Right cardiac atrium (tissue), 5 donors: ENCODE data around the gene WDR41. TPM values are rescaled to one million over a fixed set of nuclear protein-coding genes. Genes with fewer than 3 reads are reported as not detected.

Source experiments
- ATAC-seq, 2 donors: fragments of 200-7000 bp; cut with Tn5 transposase; one replicate each; pipeline versions ENCODE4 v1.8.0 to v1.9.1; 2020; ENCODE audit warnings: moderate library complexity in 2 of 2, mild to moderate bottlenecking in 1 of 2
- DNase-seq, 3 donors: peaks; one replicate each; pipeline ENCODE4 v3.0.0-alpha.2; 2020
- H3K27ac ChIP-seq: one replicate; pipeline ENCODE4 v1.5.1; 2013; ENCODE audit warnings: mild to moderate bottlenecking, low read length, control low read depth, moderate library complexity
- H3K27me3 ChIP-seq: one replicate; pipeline ENCODE4 v1.6.1; 2013; ENCODE audit not compliant: control insufficient read depth, insufficient read depth
- H3K4me1 ChIP-seq: one replicate; pipeline ENCODE4 v1.6.1; 2013; ENCODE audit warnings: low read length; ENCODE audit not compliant: control insufficient read depth, insufficient read depth
- H3K4me3 ChIP-seq: one replicate; pipeline ENCODE4 v1.5.1; 2013; ENCODE audit warnings: low read length, control low read depth
- H3K9me3 ChIP-seq: one replicate; pipeline ENCODE4 v1.6.1; 2013; ENCODE audit warnings: low read length; ENCODE audit not compliant: control insufficient read depth
- WGBS: extraction: QIAGEN DNeasy Blood & Tissue Kit; methylation state at CpG from one replicate; pipeline ENCODE4 v1.1.7; 2013; 5-methylcytosine and 5-hydroxymethylcytosine counted together
- intact Hi-C, 4 donors: fragments of 100-400 bp; cut with DNase I; formaldehyde crosslinking; loops; one replicate each; pipeline versions ENCODE4 v1.11.0 to v1.14.0; 2022 to 2023
- polyA plus RNA-seq: library from polyadenylated mRNA; stranded (reverse); fragments of 200-250 nt; gene quantifications from one replicate; pipeline ENCODE4 v1.2.3, GENCODE V29; 2013
- total RNA-seq, 4 donors: library from RNA; stranded (reverse); fragmentation: NEBNext Ultra II Directional; extraction: Animal tissue kit (Norgen Biotek cat#: 25700); gene quantifications; one replicate each; pipeline ENCODE4 v1.2.1, GENCODE V29; 2021
- donor health status: healthy with polysubstance abuse.
- donor health status: DM: no; HTN: yes; CAD: no.
- donor health status: DM: no; HTN: no; CAD: no.
- donor health status: DM: no; HTN: yes; CAD: no; lungs with severe emphysema.
- donor health status: DM: yes; HTN: yes; CAD: no.

WDR41 gene
- total and polyA plus RNA-seq, 5 donors = 14.6 to 33.9 (median 29.8) TPM

- 82% methylated on average over 10 of the region's 10 CpGs for WGBS
Observed at GRCh38 chr5:77409870-77410621, 82.1 kb downstream of the WDR41 start.

DNA sequence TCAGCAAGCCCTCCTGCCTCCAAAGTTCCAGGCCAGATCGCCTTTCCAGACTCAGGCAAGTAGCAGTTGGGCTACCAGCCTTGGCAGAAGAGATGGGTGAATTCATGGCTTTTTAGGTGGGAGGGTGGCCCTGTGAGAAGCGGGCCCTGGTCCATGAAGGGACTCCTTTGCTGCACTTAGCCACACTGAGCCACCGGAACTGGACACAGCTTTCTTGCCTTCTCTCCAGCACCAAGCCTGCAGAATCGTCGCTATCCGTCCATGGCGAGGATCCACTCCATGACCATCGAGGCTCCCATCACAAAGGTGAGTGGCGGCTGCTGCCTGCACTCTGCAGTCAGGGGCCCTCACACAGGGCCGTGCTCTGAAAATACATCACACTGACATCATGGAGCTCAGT is 85.0 kb downstream of the WDR41 start:
- 94% methylated on average over 10 of the region's 10 CpGs for WGBS
- Histone ChIP-seq H3K27me3 (no peaks in the 10 kb centered on the region), H3K4me3 (no peak overlapping the region), H3K4me1 (no peaks in the 10 kb centered on the region), H3K27ac (no peak overlapping the region), H3K9me3 (no peaks in the 10 kb centered on the region)
- DNase-seq (no peak), ATAC-seq (no peak)
- intact Hi-C loops = no loop called here

More at GRCh38 chr5:77409870-77410621, 82.1 kb downstream of the WDR41 start:
- H3K27me3 ChIP-seq = no peaks in the 10 kb centered on the region
- no peak for DNase-seq
- H3K9me3 ChIP-seq = no peaks in the 10 kb centered on the region
- intact Hi-C loops = no loop called here
- no peak overlapping the region for H3K27ac ChIP-seq
- H3K4me3 ChIP-seq = no peak overlapping the region
- peak in 1 of 2 donors; percentile 28 for ATAC-seq
- no peaks in the 10 kb centered on the region for H3K4me1 ChIP-seq

DNA sequence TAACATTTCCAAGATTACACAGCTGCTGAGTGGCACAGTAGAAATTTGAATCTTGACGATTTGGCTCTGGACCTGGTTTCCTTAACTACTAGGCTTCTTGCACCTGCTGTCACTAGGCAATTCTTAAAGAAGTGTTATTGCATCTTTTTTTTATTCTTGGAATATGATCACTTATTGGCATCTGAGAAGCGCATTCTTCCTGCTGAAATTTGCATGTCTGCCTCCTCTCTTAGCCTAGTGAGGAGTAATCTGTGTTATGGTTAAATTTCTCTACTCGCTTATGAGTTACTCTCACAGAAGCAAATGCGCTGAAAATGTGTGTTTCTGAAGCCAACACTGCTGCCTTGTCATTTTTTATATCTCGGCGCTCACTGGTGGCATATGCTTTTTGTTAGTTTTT is 89.3 kb downstream of the WDR41 start:
- no peak overlapping the region for H3K4me3 ChIP-seq
- no peaks in the 10 kb centered on the region for H3K4me1 ChIP-seq
- no peaks in the 10 kb centered on the region for H3K9me3 ChIP-seq
- H3K27ac ChIP-seq = no peak overlapping the region
- WGBS = 81% methylated on average over 6 of the region's 6 CpGs
- no peaks in the 10 kb centered on the region for H3K27me3 ChIP-seq
- DNase-seq = no peak
- intact Hi-C loops = no loop called here
- ATAC-seq = no peak

DNA sequence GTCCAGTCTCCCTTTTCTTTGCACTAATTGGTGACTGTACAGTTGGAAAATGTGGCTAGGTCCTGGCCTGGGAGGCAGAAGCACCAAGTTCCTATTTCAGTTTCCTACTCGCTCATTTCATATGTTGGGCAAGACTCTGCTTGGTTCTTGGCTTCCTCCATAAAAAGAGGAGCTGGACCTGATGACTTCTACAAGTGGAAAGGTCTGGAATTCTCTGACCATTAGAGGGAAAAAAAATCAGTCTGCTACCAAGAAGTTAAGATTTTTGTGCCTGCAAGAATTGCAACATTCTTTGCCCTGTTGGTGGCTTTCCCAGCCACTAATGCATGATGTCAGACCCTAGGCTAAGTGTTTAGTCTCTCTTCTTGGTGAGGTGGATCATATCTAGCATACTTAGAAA is 91.5 kb downstream of the WDR41 start:
- Histone ChIP-seq H3K4me3 (no peak overlapping the region), H3K27me3 (no peaks in the 10 kb centered on the region), H3K9me3 (no peaks in the 10 kb centered on the region), H3K4me1 (no peaks in the 10 kb centered on the region), H3K27ac (no peak overlapping the region)
- intact Hi-C loops = no loop called here
- DNase-seq (no peak), ATAC-seq (no peak)
- WGBS = 79% methylated on average over 1 of the region's 1 CpG

GRCh38 chr5:77398896-77399295 is 93.2 kb downstream of the WDR41 start:
- Histone ChIP-seq H3K27ac (no peak overlapping the region), H3K4me3 (no peak overlapping the region), H3K9me3 (no peaks in the 10 kb centered on the region), H3K4me1 (no peaks in the 10 kb centered on the region), H3K27me3 (no peaks in the 10 kb centered on the region)
- DNase-seq = no peak
- intact Hi-C loops = no loop called here
- no peak for ATAC-seq
- 89% methylated on average over 8 of the region's 8 CpGs for WGBS

- Histone ChIP-seq H3K4me3 (no peak overlapping the region), H3K27ac (no peak overlapping the region), H3K27me3 (no peaks in the 10 kb centered on the region), H3K9me3 (no peaks in the 10 kb centered on the region), H3K4me1 (no peaks in the 10 kb centered on the region)
- no peak for ATAC-seq
- DNase-seq = no peak
- WGBS = 97% methylated on average over 13 of the region's 13 CpGs
- intact Hi-C loops = no loop called here
Observed at GRCh38 chr5:77398458-77398857, 93.7 kb downstream of the WDR41 start.

DNA sequence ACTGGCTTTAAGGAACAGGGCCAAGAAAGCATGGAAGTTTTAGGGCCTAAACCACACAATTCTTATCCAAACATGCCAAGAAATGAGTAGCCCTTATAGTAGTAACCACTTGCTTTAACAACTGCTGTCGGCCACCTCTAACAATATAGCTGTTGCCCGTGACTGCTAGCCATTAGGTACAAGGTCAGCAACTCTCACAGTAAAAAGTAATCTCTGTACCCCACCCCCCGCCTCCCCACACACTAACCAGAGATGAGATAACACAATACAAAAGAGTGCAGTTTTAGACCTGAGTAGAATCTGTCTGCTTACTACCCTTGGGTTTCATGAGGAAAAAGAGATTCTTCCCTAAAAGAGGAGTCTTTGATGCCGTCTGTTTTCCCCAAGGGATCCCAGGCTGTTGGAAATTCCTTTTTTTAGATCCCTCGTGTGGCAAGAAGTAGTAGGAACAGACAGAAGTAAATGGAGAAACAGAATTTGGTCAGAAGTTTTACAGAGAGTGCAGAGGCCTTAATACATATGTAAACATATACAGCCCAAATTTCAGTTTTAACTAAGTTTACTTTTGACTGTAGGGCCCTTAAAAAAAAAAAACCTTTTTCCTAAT is 94.3 kb downstream of the WDR41 start:
- no peak overlapping the region for H3K27ac ChIP-seq
- no peaks in the 10 kb centered on the region for H3K4me1 ChIP-seq
- ATAC-seq (no peak), DNase-seq (no peak)
- intact Hi-C loops = no loop called here
- no peaks in the 10 kb centered on the region for H3K27me3 ChIP-seq
- 73% methylated on average over 5 of the region's 5 CpGs for WGBS
- no peaks in the 10 kb centered on the region for H3K9me3 ChIP-seq
- H3K4me3 ChIP-seq = no peak overlapping the region

- no peaks in the 10 kb centered on the region for H3K4me1 ChIP-seq
- ATAC-seq (no peak), DNase-seq (no peak)
- H3K9me3 ChIP-seq = no peaks in the 10 kb centered on the region
- H3K27ac ChIP-seq = no peak overlapping the region
- no peaks in the 10 kb centered on the region for H3K27me3 ChIP-seq
- WGBS = 86% methylated on average over 1 of the region's 1 CpG
- intact Hi-C loops = no loop called here
- no peak overlapping the region for H3K4me3 ChIP-seq
Observed at GRCh38 chr5:77396017-77396416, 96.1 kb downstream of the WDR41 start.

DNA sequence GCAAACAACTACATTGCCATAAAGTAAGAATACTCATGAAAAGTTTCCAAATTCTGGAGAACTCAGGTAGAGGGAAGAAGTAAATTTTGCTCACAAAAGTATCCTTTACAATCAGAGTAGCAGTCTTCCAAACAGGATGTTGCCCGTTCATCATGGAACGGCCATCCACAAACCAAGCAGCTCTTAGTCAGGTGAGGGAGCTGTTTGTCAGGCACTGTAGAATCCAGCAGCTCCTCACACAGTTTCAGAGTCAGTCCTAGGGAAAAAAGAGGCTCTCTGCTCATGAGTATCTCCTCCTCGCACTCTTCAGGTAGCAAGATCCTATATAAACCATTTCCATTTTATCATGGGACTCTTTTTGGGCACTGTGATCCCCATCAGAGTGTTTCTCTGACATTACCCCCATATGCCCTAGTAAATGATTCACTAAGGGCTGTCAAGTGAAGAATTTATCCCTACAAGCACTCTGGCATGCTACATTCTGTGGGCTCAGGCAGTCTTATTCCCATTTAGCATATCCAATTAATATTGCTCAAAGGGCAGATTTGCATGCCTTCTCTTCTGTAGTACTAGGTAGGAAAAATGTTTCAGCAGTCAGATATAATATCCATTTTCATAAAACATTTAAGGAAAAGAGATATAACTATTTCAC is 97.9 kb downstream of the WDR41 start:
- ATAC-seq (no peak), DNase-seq (no peak)
- Histone ChIP-seq H3K4me1 (no peaks in the 10 kb centered on the region), H3K4me3 (no peak overlapping the region), H3K9me3 (no peaks in the 10 kb centered on the region), H3K27ac (no peak overlapping the region), H3K27me3 (no peaks in the 10 kb centered on the region)
- 76% methylated on average over 3 of the region's 3 CpGs for WGBS
- intact Hi-C loops = no loop called here

- H3K27me3 ChIP-seq = no peaks in the 10 kb centered on the region
- no peak overlapping the region for H3K4me3 ChIP-seq
- WGBS = 90% methylated on average over 10 of the region's 10 CpGs
- H3K27ac ChIP-seq = no peak overlapping the region
- no peaks in the 10 kb centered on the region for H3K9me3 ChIP-seq
- no peaks in the 10 kb centered on the region for H3K4me1 ChIP-seq
- intact Hi-C loops = no loop called here
- ATAC-seq (no peak), DNase-seq (no peak)
Observed at GRCh38 chr5:77391240-77391765, 100.8 kb downstream of the WDR41 start.

DNA sequence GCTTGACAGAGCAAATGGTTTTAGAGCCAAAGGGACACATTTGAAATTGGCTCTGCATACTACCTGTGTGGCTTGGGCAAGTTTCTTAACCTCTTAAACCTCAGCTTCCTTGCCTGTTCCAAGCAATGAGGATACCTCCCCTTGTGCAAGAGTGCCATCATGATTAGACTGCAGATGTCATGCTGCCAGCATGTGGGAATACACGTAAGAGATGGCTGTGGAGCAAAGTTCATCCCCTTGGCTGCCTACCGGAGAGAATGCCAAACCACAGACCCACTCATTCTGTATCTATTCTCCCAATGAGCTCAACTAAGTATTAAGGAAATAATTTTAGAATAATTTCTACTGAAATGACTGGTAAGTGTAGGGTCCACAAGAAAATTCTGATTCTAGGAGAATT is 101.3 kb downstream of the WDR41 start:
- no peak for ATAC-seq
- H3K9me3 ChIP-seq = no peaks in the 10 kb centered on the region
- intact Hi-C loops = no loop called here
- H3K27ac ChIP-seq = no peak overlapping the region
- no peak overlapping the region for H3K4me3 ChIP-seq
- DNase-seq = no peak
- H3K27me3 ChIP-seq = no peaks in the 10 kb centered on the region
- 82% methylated on average over 2 of the region's 2 CpGs for WGBS
- H3K4me1 ChIP-seq = no peaks in the 10 kb centered on the region
